HepG2 (cell line): ENCODE measurements around the gene B3GALT6. TPM values are rescaled to one million over a fixed set of nuclear protein-coding genes. Genes with fewer than 3 reads are reported as not detected.

Experiments
- AGO1 ChIP-seq: fragments of 200-400 bp; formaldehyde crosslinking; IDR thresholded peaks from 2 replicates; pipeline ENCODE4 v1.6.1; 2017; ENCODE audit warnings: mild to moderate bottlenecking, low read depth, low read length, moderate library complexity; ENCODE audit not compliant: poor library complexity, severe bottlenecking
- AKAP8 ChIP-seq: sonication (generic); formaldehyde crosslinking; IDR thresholded peaks from 2 replicates; pipeline ENCODE4 v1.5.1; 2020; ENCODE audit warnings: mild to moderate bottlenecking, missing genetic modification reagents
- ARNTL ChIP-seq: sonication (generic); formaldehyde crosslinking; IDR thresholded peaks from 2 replicates; pipeline ENCODE4 v1.4.0; 2020; ENCODE audit warnings: mild to moderate bottlenecking, missing genetic modification reagents
- CSRNP1 ChIP-seq: sonication (generic); formaldehyde crosslinking; IDR thresholded peaks from 2 replicates; pipeline ENCODE4 v1.8.1; 2023; ENCODE audit warnings: mild to moderate bottlenecking, missing genetic modification reagents
- JUN ChIP-seq: sonication (generic); formaldehyde crosslinking; IDR thresholded peaks from 2 replicates; pipeline ENCODE4 v1.4.0; 2020; ENCODE audit warnings: mild to moderate bottlenecking, missing genetic modification reagents
- NONO ChIP-seq, 2 experiments: fragments of 450-650 bp in 1 of 2; sonication (generic) in 1 of 2; formaldehyde crosslinking in 1 of 2; IDR thresholded peaks in 1 of 2; conservative IDR thresholded peaks in 1 of 2; 2 replicates each; pipeline versions ENCODE4 v1.6.1 to v1.8.0; 2017 to 2022; ENCODE audit warnings: mild to moderate bottlenecking in 1 of 2, missing genetic modification reagents in 1 of 2, moderate library complexity in 1 of 2
- SNAPC5 ChIP-seq: sonication (generic); formaldehyde crosslinking; IDR thresholded peaks from 2 replicates; pipeline ENCODE4 v1.8.1; 2023; ENCODE audit warnings: mild to moderate bottlenecking, missing genetic modification reagents, borderline replicate concordance
- TBX2 ChIP-seq: sonication (generic); formaldehyde crosslinking; IDR thresholded peaks from 2 replicates; pipeline ENCODE4 v1.5.0; 2020; ENCODE audit warnings: missing genetic modification reagents, mild to moderate bottlenecking, borderline replicate concordance
- TEAD3 ChIP-seq: optimal IDR thresholded peaks from 2 replicates; pipeline ENCODE3; 2016; ENCODE audit warnings: borderline replicate concordance
- THAP9 ChIP-seq: sonication (generic); formaldehyde crosslinking; IDR thresholded peaks from 2 replicates; pipeline ENCODE4; 2020; ENCODE audit warnings: missing genetic modification reagents, mild to moderate bottlenecking, borderline replicate concordance
- ZBTB21 ChIP-seq: sonication (generic); formaldehyde crosslinking; IDR thresholded peaks from 2 replicates; pipeline ENCODE4 v1.4.0; 2020; ENCODE audit warnings: missing genetic modification reagents
- ZFX ChIP-seq: sonication (generic); formaldehyde crosslinking; IDR thresholded peaks from 2 replicates; pipeline ENCODE4 v1.4.0; 2020; ENCODE audit warnings: mild to moderate bottlenecking, low read depth, missing genetic modification reagents, moderate library complexity
- ZGPAT ChIP-seq: IDR thresholded peaks from 2 replicates; pipeline ENCODE4 v1.6.1; 2016; ENCODE audit warnings: mild to moderate bottlenecking
- ZNF205 ChIP-seq: IDR thresholded peaks from 2 replicates; pipeline ENCODE4 v1.6.1; 2018; ENCODE audit warnings: missing biosample characterization, missing genetic modification reagents
- ZNF326 ChIP-seq: sonication (generic); formaldehyde crosslinking; IDR thresholded peaks from 2 replicates; pipeline ENCODE4 v1.4.0; 2020; ENCODE audit warnings: missing genetic modification reagents, borderline replicate concordance
- ZNF512 ChIP-seq: sonication (generic); formaldehyde crosslinking; IDR thresholded peaks from 2 replicates; pipeline ENCODE4 v1.4.0; 2020; ENCODE audit warnings: mild to moderate bottlenecking, missing genetic modification reagents
- ZNF687 ChIP-seq: sonication (generic); formaldehyde crosslinking; IDR thresholded peaks from 2 replicates; pipeline ENCODE4 v1.5.1; 2020; ENCODE audit warnings: mild to moderate bottlenecking, missing genetic modification reagents, moderate library complexity
- polyA plus RNA-seq, 8 experiments: library from polyadenylated mRNA; depleted of rRNA in 3 of 8; stranded (reverse) in 7 of 8; unstranded in 1 of 8; fragments of >200 nt; fragmentation: Illumina TruSeq in 4 of 8; extraction: Trizol in 4 of 8; gene quantifications; 2 replicates each; pipeline versions ENCODE4 v1.2.1 to v1.2.3, GENCODE V29; 2011 to 2016; ENCODE audit warnings: low read depth in 4 of 8, missing spikeins in 1 of 8, mixed read lengths in 1 of 8; ENCODE audit not compliant: insufficient read depth in 1 of 8
- total RNA-seq, 5 experiments: library from RNA; depleted of rRNA; stranded (reverse); fragments of >200 nt; fragmentation: Illumina TruSeq; extraction: Trizol; gene quantifications; 2 replicates each; pipeline ENCODE4 v1.2.3, GENCODE V29; 2016; ENCODE audit warnings: low read depth in 1 of 5

B3GALT6 gene
- total and polyA plus RNA-seq, 2 of the 13 experiments (the other 11 are each of a cell fraction or from before 2014, with no cell fraction given): 3.9 to 14.2 TPM

- 0 out of 2 replicates have a peak, but pooled peaks have one; percentile 15 for TF ChIP-seq CSRNP1 (CRISPR knock-in tag)
- peak; percentile 42; the same call in 1 of the 2 replicates for TF ChIP-seq TBX2
- peak; percentile 13 for TF ChIP-seq TEAD3
- peak; percentile 88 for TF ChIP-seq AGO1
- no peak for TF ChIP-seq JUN (CRISPR knock-in tag)
- TF ChIP-seq THAP9 (CRISPR knock-in tag): no peak
- no peak for TF ChIP-seq ZNF326 (CRISPR knock-in tag)
- peak; percentile 26; the same call in 1 of the 2 replicates for TF ChIP-seq ZFX (CRISPR knock-in tag)
- peak; percentile 63; the same call in 1 of the 2 replicates for TF ChIP-seq ZNF687
- TF ChIP-seq ARNTL (CRISPR knock-in tag): no peak
- no peak for TF ChIP-seq ZNF205 (CRISPR knock-in tag)
- 0 out of 2 replicates have a peak, but pooled peaks have one; percentile 18 for TF ChIP-seq ZGPAT
- no peak for TF ChIP-seq ZNF512
- peak; percentile 96 for TF ChIP-seq AKAP8 (CRISPR knock-in tag)
- TF ChIP-seq NONO (IDR thresholded peaks at IDR 0.05): no peak
- 0 out of 2 replicates have a peak, but pooled peaks have one; percentile 5 for TF ChIP-seq NONO (CRISPR knock-in tag; conservative IDR thresholded peaks at IDR 0.05)
- TF ChIP-seq SNAPC5: no peak
- no peak for TF ChIP-seq ZBTB21 (CRISPR knock-in tag)
Measured at GRCh38 chr1:1243807-1244191, 11.8 kb downstream of the B3GALT6 start (continued).
